Measurements from ENCODE around the gene BEST3.

DNA sequence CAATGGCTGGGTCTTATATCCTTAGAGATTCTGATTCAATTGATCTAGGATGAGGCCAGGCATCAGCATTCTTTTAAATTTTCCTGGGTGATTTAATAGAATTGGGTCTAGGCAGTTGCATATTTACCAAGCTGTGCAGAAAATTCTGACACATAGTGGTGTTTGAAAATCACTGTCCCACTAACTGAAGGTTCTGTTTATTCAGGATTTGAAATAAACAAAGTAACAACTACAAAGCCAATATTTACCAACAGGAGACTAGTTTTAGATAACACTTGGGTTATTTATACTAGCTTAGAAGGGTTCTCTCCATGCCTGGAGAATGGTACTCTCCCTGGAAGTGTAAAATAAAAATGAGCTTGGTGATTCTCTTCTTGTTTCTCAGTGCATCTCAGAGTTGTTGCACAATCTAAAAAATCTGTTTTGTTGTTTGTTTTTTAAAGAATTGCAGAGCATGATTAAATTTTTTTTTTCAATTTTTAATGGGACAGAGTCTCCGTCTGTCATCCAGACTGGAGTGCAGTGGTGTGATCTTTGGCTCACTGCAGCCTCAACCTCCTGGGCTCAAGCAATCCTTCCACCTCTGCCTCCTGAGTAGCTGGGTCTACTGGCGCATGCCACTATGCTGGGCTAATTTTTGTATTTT is 16.9 kb downstream of the BEST3 start:
- TF ChIP-seq POLR2A (IDR thresholded peaks at IDR 0.05), result no peak
- TF ChIP-seq, protein P1, sequence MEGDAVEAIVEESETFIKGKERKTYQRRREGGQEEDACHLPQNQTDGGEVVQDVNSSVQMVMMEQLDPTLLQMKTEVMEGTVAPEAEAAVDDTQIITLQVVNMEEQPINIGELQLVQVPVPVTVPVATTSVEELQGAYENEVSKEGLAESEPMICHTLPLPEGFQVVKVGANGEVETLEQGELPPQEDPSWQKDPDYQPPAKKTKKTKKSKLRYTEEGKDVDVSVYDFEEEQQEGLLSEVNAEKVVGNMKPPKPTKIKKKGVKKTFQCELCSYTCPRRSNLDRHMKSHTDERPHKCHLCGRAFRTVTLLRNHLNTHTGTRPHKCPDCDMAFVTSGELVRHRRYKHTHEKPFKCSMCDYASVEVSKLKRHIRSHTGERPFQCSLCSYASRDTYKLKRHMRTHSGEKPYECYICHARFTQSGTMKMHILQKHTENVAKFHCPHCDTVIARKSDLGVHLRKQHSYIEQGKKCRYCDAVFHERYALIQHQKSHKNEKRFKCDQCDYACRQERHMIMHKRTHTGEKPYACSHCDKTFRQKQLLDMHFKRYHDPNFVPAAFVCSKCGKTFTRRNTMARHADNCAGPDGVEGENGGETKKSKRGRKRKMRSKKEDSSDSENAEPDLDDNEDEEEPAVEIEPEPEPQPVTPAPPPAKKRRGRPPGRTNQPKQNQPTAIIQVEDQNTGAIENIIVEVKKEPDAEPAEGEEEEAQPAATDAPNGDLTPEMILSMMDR (IDR thresholded peaks at IDR 0.05), result no peak

All from uterus (tissue), 2 donors.